CD14-positive monocyte (primary cell): Measurements from ENCODE around the gene GTF2F2. TPM values are rescaled to one million over a fixed set of nuclear protein-coding genes. Genes with fewer than 3 reads are reported as not detected.

ENCODE experiments used
- DNase-seq, 3 donors: peaks; one replicate each; pipeline ENCODE4 v3.0.0-alpha.2; 2011 to 2022
- H2AFZ ChIP-seq: 2 replicates; pipeline ENCODE4 v1.6.0; 2012; ENCODE audit warnings: mild to moderate bottlenecking, low read depth, low read length, inconsistent platforms; ENCODE audit not compliant: insufficient read depth, poor library complexity, severe bottlenecking
- H3K27ac ChIP-seq, 2 donors: 1 replicate in 1 of 2; 2 replicates in 1 of 2; pipeline ENCODE4 v1.5.1; 2012 to 2013; ENCODE audit warnings: low read length in 2 of 2, control low read depth in 1 of 2, inconsistent platforms in 1 of 2, low read depth in 1 of 2, mild to moderate bottlenecking in 1 of 2
- H3K27me3 ChIP-seq, 2 donors: one replicate each; pipeline versions ENCODE4 v1.6.0 to v1.6.1; 2011 to 2013; ENCODE audit warnings: low read length in 2 of 2; ENCODE audit not compliant: control insufficient read depth in 2 of 2, insufficient read depth in 2 of 2
- H3K36me3 ChIP-seq, 2 donors: replicated peaks in 1 of 2; 1 replicate in 1 of 2; 2 replicates in 1 of 2; pipeline versions ENCODE4 v1.5.1 to v1.6.1; 2012 to 2013; ENCODE audit warnings: low read length in 2 of 2, control low read depth in 1 of 2, inconsistent platforms in 1 of 2, mild to moderate bottlenecking in 1 of 2; ENCODE audit not compliant: insufficient read depth in 2 of 2, control insufficient read depth in 1 of 2
- H3K4me1 ChIP-seq, 2 donors: 1 replicate in 1 of 2; 2 replicates in 1 of 2; pipeline versions ENCODE4 v1.5.1 to v1.6.1; 2012 to 2013; ENCODE audit warnings: low read length in 2 of 2, control low read depth in 1 of 2, inconsistent platforms in 1 of 2, mild to moderate bottlenecking in 1 of 2, moderate library complexity in 1 of 2; ENCODE audit not compliant: insufficient read depth in 2 of 2, control insufficient read depth in 1 of 2
- H3K4me2 ChIP-seq: replicated peaks from 2 replicates; pipeline ENCODE3; 2012; ENCODE audit warnings: low read length, moderate library complexity, mild to moderate bottlenecking; ENCODE audit not compliant: poor library complexity, severe bottlenecking; ENCODE audit errors: extremely low read depth
- H3K4me3 ChIP-seq, 3 experiments: fragments of 200-600 bp in 1 of 3; sonication (generic) in 1 of 3; replicated peaks in 1 of 3; 1 replicate in 2 of 3; 2 replicates in 1 of 3; pipeline ENCODE4 v1.5.1; 2011 to 2013; ENCODE audit warnings: low read length in 3 of 3, mild to moderate bottlenecking in 3 of 3, control low read depth in 2 of 3, low read depth in 2 of 3, inconsistent platforms in 1 of 3, moderate library complexity in 1 of 3
- H3K79me2 ChIP-seq: 2 replicates; pipeline ENCODE4 v1.6.0; 2012; ENCODE audit warnings: mild to moderate bottlenecking, control low read depth, inconsistent platforms, low read length, moderate library complexity; ENCODE audit not compliant: insufficient read depth
- H3K9ac ChIP-seq: 2 replicates; pipeline ENCODE4 v1.6.0; 2017; ENCODE audit warnings: low read length, mild to moderate bottlenecking; ENCODE audit not compliant: insufficient read depth, poor library complexity, severe bottlenecking
- H3K9me3 ChIP-seq, 2 donors: replicated peaks in 1 of 2; 1 replicate in 1 of 2; 2 replicates in 1 of 2; pipeline versions ENCODE4 v1.5.1 to v1.6.1; 2012 to 2013; ENCODE audit warnings: low read length in 2 of 2, control low read depth in 1 of 2; ENCODE audit not compliant: control insufficient read depth in 1 of 2, insufficient read depth in 1 of 2
- H4K20me1 ChIP-seq: 2 replicates; pipeline ENCODE4 v1.6.0; 2012; ENCODE audit warnings: mild to moderate bottlenecking, low read length, control low read depth, moderate library complexity; ENCODE audit not compliant: insufficient read depth
- H3K27ac Mint-ChIP-seq, 7 donors: one replicate each; pipeline ENCODE4 v1.8.0; 2020; ENCODE audit warnings: mild to moderate bottlenecking in 7 of 7, mixed read lengths in 7 of 7, moderate library complexity in 6 of 7, inconsistent platforms in 2 of 7
- H3K27me3 Mint-ChIP-seq, 3 donors: one replicate each; pipeline ENCODE4 v1.8.0; 2021 to 2022; ENCODE audit warnings: low read depth in 3 of 3, mild to moderate bottlenecking in 3 of 3, mixed read lengths in 3 of 3, moderate library complexity in 3 of 3, inconsistent platforms in 1 of 3
- H3K36me3 Mint-ChIP-seq, 2 donors: one replicate each; pipeline ENCODE4 v1.8.0; 2020; ENCODE audit warnings: mixed read lengths in 2 of 2, inconsistent platforms in 1 of 2, mild to moderate bottlenecking in 1 of 2
- H3K4me1 Mint-ChIP-seq: one replicate; pipeline ENCODE4 v1.8.0; 2020; ENCODE audit warnings: mild to moderate bottlenecking, mixed read lengths
- H3K4me3 Mint-ChIP-seq, 2 donors: one replicate each; pipeline ENCODE4 v1.8.0; 2020; ENCODE audit warnings: mild to moderate bottlenecking in 2 of 2, mixed read lengths in 2 of 2, moderate library complexity in 1 of 2
- H3K9me3 Mint-ChIP-seq, 7 donors: one replicate each; pipeline ENCODE4 v1.8.0; 2020 to 2022; ENCODE audit warnings: mixed read lengths in 7 of 7, mild to moderate bottlenecking in 6 of 7, moderate library complexity in 6 of 7, inconsistent platforms in 2 of 7
- WGBS: methylation state at CpG from one replicate; pipeline ENCODE4 v1.1.5; 2013; ENCODE audit warnings: missing lambda C conversion rate; ENCODE audit not compliant: insufficient coverage; 5-methylcytosine and 5-hydroxymethylcytosine counted together
- intact Hi-C, 2 donors: fragments of 100-400 bp; cut with micrococcal nuclease; formaldehyde crosslinking; loops; one replicate each; pipeline versions ENCODE4 v1.15.0 to v1.15.1; 2023
- polyA plus RNA-seq, 3 donors: library from polyadenylated mRNA; depleted of rRNA in 1 of 3; unstranded in 2 of 3; stranded (reverse) in 1 of 3; fragments of 300-500 nt in 2 of 3; fragments of >200 nt in 1 of 3; fragmentation: Illumina TruSeq in 2 of 3; gene quantifications; 1 replicate in 2 of 3; 2 replicates in 1 of 3; pipeline ENCODE4 v1.2.3, GENCODE V29; 2012 to 2021
- TF ChIP-seq, protein P1 (sequence below): fragments of 200-600 bp; IDR thresholded peaks from one replicate; pipeline ENCODE4 v1.8.0; 2022; ENCODE audit warnings: antibody characterized with exemption, mild to moderate bottlenecking

Gene GTF2F2
- polyA plus RNA-seq, 3 donors, result 8.1 to 10.4 (median 8.5) TPM

DNA sequence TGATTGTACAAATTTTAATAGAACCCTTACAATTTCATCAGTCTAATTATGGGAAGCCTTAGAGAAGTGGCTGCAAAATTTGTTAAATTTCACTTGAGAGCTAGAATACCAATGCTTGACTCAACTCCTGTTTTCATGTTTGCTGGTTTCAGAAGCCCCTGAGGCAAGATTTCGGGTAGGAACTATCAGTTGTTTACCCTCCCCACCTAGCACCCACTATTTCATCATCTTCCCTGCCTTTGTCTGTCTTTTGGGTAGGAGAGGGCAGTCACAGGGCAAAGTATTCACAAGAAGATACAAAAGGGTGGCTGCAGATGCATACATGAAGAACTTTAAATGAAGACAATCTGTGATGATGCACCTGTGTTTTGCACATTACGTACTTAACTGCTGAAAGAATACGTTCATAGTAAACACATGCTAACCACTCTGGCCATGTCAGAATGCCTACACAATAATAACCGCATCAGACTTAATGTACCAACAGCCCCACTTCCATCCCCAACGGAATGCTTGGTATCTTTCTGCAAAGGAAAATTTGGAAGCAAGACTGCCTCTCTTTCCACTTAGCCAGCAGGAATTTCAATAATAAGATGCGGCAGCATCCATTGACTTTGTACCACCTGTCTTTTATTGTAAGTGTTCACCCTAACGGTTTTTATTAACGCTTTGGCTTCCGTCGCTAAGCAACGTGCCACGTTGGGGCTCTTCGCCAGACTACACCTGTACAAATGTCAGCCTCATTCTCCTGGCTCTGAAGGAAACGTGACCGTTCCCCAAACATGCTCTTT is 190.2 kb downstream of the GTF2F2 start:
- WGBS, result 19% methylated on average over 13 of the region's 15 CpGs

DNA sequence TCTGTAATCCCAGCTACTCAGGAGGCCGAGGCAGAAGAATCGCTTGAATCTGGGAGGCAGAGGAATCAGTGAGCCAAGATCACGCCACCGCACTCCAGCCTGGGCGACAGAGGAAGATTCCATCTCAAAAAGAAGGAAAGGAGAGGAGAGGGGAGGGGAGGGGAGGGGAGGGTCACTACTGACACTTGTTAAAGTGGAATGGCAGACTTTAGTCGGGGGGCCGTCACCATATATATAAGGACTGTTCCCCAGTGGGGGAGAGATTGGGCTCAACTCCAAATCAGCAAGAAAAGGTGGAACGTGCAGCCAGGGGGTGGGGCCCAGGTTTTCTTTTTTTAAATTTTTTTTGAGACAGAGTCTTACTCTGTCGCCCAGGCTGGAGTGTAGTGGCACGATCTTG is 194.5 kb downstream of the GTF2F2 start:
- Histone ChIP-seq H3K27ac (no peak overlapping the region), H3K9ac (no peak overlapping the region), H4K20me1 (no peaks in the 10 kb centered on the region), H3K36me3 (no peaks in the 10 kb centered on the region), H3K27me3 (peaks cover 6 to 11% of the 10 kb centered on the region in 2 donors), H3K4me3 (no peak overlapping the region), H3K9me3 (no peaks in the 10 kb centered on the region), H3K4me1 (peaks cover 13 to 17% of the 10 kb centered on the region in 2 donors), H3K4me2 (no peak overlapping the region), H3K79me2 (no peaks in the 10 kb centered on the region), H2AFZ (no peak overlapping the region)
- no peak overlapping the region for H3K27ac Mint-ChIP-seq
- no peak for DNase-seq
- H3K36me3 Mint-ChIP-seq, result no peaks in the 10 kb centered on the region
- H3K4me3 Mint-ChIP-seq, result no peak overlapping the region
- H3K27me3 Mint-ChIP-seq, result peaks cover 16 to 22% (median 22%) of the 10 kb centered on the region in 3 donors
- H3K9me3 Mint-ChIP-seq, result peaks cover 0 to 2% (median 0%) of the 10 kb centered on the region in 7 donors
- H3K4me1 Mint-ChIP-seq, result peaks cover 16% of the 10 kb centered on the region
- WGBS, result 93% methylated on average over 5 of the region's 10 CpGs
- TF ChIP-seq, protein P1, sequence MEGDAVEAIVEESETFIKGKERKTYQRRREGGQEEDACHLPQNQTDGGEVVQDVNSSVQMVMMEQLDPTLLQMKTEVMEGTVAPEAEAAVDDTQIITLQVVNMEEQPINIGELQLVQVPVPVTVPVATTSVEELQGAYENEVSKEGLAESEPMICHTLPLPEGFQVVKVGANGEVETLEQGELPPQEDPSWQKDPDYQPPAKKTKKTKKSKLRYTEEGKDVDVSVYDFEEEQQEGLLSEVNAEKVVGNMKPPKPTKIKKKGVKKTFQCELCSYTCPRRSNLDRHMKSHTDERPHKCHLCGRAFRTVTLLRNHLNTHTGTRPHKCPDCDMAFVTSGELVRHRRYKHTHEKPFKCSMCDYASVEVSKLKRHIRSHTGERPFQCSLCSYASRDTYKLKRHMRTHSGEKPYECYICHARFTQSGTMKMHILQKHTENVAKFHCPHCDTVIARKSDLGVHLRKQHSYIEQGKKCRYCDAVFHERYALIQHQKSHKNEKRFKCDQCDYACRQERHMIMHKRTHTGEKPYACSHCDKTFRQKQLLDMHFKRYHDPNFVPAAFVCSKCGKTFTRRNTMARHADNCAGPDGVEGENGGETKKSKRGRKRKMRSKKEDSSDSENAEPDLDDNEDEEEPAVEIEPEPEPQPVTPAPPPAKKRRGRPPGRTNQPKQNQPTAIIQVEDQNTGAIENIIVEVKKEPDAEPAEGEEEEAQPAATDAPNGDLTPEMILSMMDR, result no peak
- intact Hi-C loops, result no loop called here

More for the DNA sequence above, 190.2 kb downstream of the GTF2F2 start:
- Histone ChIP-seq H3K27me3 (peaks cover 6 to 11% of the 10 kb centered on the region in 2 donors), H2AFZ (no peak overlapping the region), H3K9ac (no peak overlapping the region), H3K4me2 (peak overlapping the region; percentile 67), H3K4me3 (peak overlapping the region in 1 of 3 experiments; percentile 71), H3K9me3 (no peaks in the 10 kb centered on the region), H3K27ac (no peak overlapping the region), H4K20me1 (no peaks in the 10 kb centered on the region), H3K36me3 (no peaks in the 10 kb centered on the region), H3K4me1 (peaks cover 12 to 13% of the 10 kb centered on the region in 2 donors), H3K79me2 (no peaks in the 10 kb centered on the region)
- H3K27ac Mint-ChIP-seq, result no peak overlapping the region
- peaks cover 15% of the 10 kb centered on the region for H3K4me1 Mint-ChIP-seq
- no peak for DNase-seq
- intact Hi-C loops, result no loop called here
- peak overlapping the region in 1 of 2 donors; percentile 93 for H3K4me3 Mint-ChIP-seq
- TF ChIP-seq, protein P1, result no peak
- H3K36me3 Mint-ChIP-seq, result no peaks in the 10 kb centered on the region
- no peaks in the 10 kb centered on the region for H3K9me3 Mint-ChIP-seq
- peaks cover 18 to 22% (median 22%) of the 10 kb centered on the region in 3 donors for H3K27me3 Mint-ChIP-seq
